Measurements from ENCODE around the gene PODN.

The PODN gene

GRCh38 chr1:53076165-53076564 is 14.2 kb downstream of the PODN start:
- DNase-seq, result peak; percentile 47

GRCh38 chr1:53076721-53077598 is 14.9 kb downstream of the PODN start:
- DNase-seq, result peak; percentile 57

- DNase-seq, result peak; percentile 49
Measured at GRCh38 chr1:53077599-53077965, 15.6 kb downstream of the PODN start.

GRCh38 chr1:53078333-53079101 is 16.5 kb downstream of the PODN start:
- no peak for DNase-seq

- DNase-seq, result no peak
Measured at GRCh38 chr1:53079251-53079650, 17.2 kb downstream of the PODN start.

- DNase-seq, result no peak
Measured at GRCh38 chr1:53080041-53080440, 18.0 kb downstream of the PODN start.

- no peak for DNase-seq
Measured at GRCh38 chr1:53080769-53081168, 18.8 kb downstream of the PODN start.

GRCh38 chr1:53081384-53082066 is 19.5 kb downstream of the PODN start:
- DNase-seq, result no peak

GRCh38 chr1:53082826-53083455 is 20.9 kb downstream of the PODN start:
- DNase-seq, result no peak

GRCh38 chr1:53083636-53084588 is 21.9 kb downstream of the PODN start:
- no peak for DNase-seq

GRCh38 chr1:53084589-53084971 is 22.6 kb downstream of the PODN start:
- DNase-seq, result no peak

GRCh38 chr1:53085405-53085804 is 23.4 kb downstream of the PODN start:
- DNase-seq, result no peak

GRCh38 chr1:53086491-53087070 is 24.6 kb downstream of the PODN start:
- DNase-seq, result no peak

GRCh38 chr1:53087332-53088285 is 25.6 kb downstream of the PODN start:
- no peak for DNase-seq

GRCh38 chr1:53088616-53089300 is 26.7 kb downstream of the PODN start:
- DNase-seq, result no peak

- DNase-seq, result no peak
Measured at GRCh38 chr1:53089478-53090226, 27.6 kb downstream of the PODN start.

- DNase-seq, result no peak
Measured at GRCh38 chr1:53090227-53091147, 28.5 kb downstream of the PODN start.
